GM12878 (cell line): Measurements from ENCODE around the gene DSC3.

Experiments used
- BCL11A ChIP-seq: IDR thresholded peaks from 2 replicates; pipeline ENCODE4 v1.6.1; 2011; ENCODE audit warnings: low read depth, low read length
- EGR1 ChIP-seq, 2 experiments: IDR thresholded peaks; 1 replicate in 1 of 2; 2 replicates in 1 of 2; pipeline ENCODE4 v1.6.1; 2011 to 2012; ENCODE audit warnings: low read depth in 2 of 2, low read length in 2 of 2, borderline replicate concordance in 1 of 2, mild to moderate bottlenecking in 1 of 2, moderate library complexity in 1 of 2
- EZH2 ChIP-seq: IDR thresholded peaks from 2 replicates; pipeline ENCODE4 v1.6.1; 2012; ENCODE audit warnings: low read depth, mild to moderate bottlenecking, control low read depth, inconsistent platforms, low read length, borderline replicate concordance; ENCODE audit not compliant: control insufficient read depth
- TBL1XR1 ChIP-seq: IDR thresholded peaks from 2 replicates; pipeline ENCODE4 v1.6.1; 2012; ENCODE audit warnings: low read depth, low read length, improper control_type of control experiment
- ZNF24 ChIP-seq: fragments of 450-650 bp; IDR thresholded peaks from 2 replicates; pipeline ENCODE4 v1.6.1; 2017; ENCODE audit warnings: antibody characterized with exemption, mild to moderate bottlenecking
- ZNF384 ChIP-seq: IDR thresholded peaks from 2 replicates; pipeline ENCODE4 v1.6.1; 2012; ENCODE audit warnings: low read depth, mild to moderate bottlenecking, low read length, improper control_type of control experiment, borderline replicate concordance
- TF ChIP-seq, protein P1 (sequence below), 3 experiments: IDR thresholded peaks in 2 of 3; conservative IDR thresholded peaks in 1 of 3; 2 replicates each; pipeline ENCODE4 v1.5.1; 2011; ENCODE audit warnings: low read depth in 3 of 3, low read length in 3 of 3, mild to moderate bottlenecking in 3 of 3, control low read depth in 2 of 3, moderate library complexity in 2 of 3, inconsistent platforms in 1 of 3, mixed read lengths in 1 of 3; ENCODE audit not compliant: control insufficient read depth in 2 of 3, insufficient read depth in 1 of 3; ENCODE audit errors: extremely low read depth in 1 of 3
- TF ChIP-seq, protein P2 (sequence below): fragments of 450-650 bp; IDR thresholded peaks from 2 replicates; pipeline ENCODE4 v1.6.1; 2017; ENCODE audit warnings: mild to moderate bottlenecking, moderate library complexity
- TF ChIP-seq, protein P3 (sequence below): fragments of 450-650 bp; IDR thresholded peaks from 2 replicates; pipeline ENCODE4 v1.6.1; 2017; ENCODE audit warnings: low read depth, mild to moderate bottlenecking, moderate library complexity
- TF ChIP-seq, protein P4 (sequence below): fragments of 450-650 bp; IDR thresholded peaks from 2 replicates; pipeline ENCODE4 v1.6.1; 2017; ENCODE audit warnings: mild to moderate bottlenecking, low read depth, inconsistent platforms; ENCODE audit not compliant: poor library complexity, severe bottlenecking

DNA sequence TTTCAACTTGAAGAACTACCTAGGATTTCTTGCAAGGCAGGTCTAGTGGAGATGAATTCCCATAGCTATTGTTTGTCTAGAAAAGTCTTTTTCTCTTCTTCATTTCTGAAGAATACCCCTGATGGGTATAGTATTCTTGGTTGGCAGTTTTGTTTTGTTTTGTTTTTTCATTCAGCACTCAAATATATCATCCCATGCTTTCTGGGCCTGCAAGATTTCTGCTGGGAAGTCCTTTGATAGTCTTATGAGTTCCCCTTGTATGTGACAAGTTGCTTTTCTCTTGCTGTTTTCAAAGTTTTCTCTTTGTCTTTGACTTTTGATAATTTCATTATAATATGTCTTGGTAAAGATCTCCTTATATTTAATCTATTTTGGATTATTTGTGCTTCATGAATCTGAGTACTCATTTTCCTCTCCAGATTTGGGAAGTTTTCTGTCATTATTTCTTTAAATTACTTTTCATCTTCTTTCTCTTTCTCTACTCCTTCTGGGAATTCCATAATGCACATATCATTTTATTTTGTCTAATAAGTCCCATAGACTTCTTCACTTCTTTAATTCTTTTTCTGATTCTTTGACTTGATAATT is 101.5 kb downstream of the DSC3 start:
- TF ChIP-seq, protein P1, sequence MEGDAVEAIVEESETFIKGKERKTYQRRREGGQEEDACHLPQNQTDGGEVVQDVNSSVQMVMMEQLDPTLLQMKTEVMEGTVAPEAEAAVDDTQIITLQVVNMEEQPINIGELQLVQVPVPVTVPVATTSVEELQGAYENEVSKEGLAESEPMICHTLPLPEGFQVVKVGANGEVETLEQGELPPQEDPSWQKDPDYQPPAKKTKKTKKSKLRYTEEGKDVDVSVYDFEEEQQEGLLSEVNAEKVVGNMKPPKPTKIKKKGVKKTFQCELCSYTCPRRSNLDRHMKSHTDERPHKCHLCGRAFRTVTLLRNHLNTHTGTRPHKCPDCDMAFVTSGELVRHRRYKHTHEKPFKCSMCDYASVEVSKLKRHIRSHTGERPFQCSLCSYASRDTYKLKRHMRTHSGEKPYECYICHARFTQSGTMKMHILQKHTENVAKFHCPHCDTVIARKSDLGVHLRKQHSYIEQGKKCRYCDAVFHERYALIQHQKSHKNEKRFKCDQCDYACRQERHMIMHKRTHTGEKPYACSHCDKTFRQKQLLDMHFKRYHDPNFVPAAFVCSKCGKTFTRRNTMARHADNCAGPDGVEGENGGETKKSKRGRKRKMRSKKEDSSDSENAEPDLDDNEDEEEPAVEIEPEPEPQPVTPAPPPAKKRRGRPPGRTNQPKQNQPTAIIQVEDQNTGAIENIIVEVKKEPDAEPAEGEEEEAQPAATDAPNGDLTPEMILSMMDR (IDR thresholded peaks at IDR 0.05 in 2 of 3, conservative IDR thresholded peaks at IDR 0.05 in 1 of 3; ENCODE audit: control insufficient read depth in 2 of 3, extremely low read depth in 1 of 3, insufficient read depth in 1 of 3, low read depth in 3 of 3, low read length in 3 of 3), result no peak
- TF ChIP-seq EGR1 (IDR thresholded peaks at IDR 0.05; ENCODE audit: borderline replicate concordance in 1 of 2, low read depth in 2 of 2, low read length in 2 of 2) (no peak), TBL1XR1 (no peak), ZNF24 (no peak), BCL11A (no peak), ZNF384 (no peak), EZH2 (no peak)
- TF ChIP-seq, protein P2, sequence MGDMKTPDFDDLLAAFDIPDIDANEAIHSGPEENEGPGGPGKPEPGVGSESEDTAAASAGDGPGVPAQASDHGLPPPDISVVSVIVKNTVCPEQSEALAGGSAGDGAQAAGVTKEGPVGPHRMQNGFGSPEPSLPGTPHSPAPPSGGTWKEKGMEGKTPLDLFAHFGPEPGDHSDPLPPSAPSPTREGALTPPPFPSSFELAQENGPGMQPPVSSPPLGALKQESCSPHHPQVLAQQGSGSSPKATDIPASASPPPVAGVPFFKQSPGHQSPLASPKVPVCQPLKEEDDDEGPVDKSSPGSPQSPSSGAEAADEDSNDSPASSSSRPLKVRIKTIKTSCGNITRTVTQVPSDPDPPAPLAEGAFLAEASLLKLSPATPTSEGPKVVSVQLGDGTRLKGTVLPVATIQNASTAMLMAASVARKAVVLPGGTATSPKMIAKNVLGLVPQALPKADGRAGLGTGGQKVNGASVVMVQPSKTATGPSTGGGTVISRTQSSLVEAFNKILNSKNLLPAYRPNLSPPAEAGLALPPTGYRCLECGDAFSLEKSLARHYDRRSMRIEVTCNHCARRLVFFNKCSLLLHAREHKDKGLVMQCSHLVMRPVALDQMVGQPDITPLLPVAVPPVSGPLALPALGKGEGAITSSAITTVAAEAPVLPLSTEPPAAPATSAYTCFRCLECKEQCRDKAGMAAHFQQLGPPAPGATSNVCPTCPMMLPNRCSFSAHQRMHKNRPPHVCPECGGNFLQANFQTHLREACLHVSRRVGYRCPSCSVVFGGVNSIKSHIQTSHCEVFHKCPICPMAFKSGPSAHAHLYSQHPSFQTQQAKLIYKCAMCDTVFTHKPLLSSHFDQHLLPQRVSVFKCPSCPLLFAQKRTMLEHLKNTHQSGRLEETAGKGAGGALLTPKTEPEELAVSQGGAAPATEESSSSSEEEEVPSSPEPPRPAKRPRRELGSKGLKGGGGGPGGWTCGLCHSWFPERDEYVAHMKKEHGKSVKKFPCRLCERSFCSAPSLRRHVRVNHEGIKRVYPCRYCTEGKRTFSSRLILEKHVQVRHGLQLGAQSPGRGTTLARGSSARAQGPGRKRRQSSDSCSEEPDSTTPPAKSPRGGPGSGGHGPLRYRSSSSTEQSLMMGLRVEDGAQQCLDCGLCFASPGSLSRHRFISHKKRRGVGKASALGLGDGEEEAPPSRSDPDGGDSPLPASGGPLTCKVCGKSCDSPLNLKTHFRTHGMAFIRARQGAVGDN, result no peak
- TF ChIP-seq, protein P3, sequence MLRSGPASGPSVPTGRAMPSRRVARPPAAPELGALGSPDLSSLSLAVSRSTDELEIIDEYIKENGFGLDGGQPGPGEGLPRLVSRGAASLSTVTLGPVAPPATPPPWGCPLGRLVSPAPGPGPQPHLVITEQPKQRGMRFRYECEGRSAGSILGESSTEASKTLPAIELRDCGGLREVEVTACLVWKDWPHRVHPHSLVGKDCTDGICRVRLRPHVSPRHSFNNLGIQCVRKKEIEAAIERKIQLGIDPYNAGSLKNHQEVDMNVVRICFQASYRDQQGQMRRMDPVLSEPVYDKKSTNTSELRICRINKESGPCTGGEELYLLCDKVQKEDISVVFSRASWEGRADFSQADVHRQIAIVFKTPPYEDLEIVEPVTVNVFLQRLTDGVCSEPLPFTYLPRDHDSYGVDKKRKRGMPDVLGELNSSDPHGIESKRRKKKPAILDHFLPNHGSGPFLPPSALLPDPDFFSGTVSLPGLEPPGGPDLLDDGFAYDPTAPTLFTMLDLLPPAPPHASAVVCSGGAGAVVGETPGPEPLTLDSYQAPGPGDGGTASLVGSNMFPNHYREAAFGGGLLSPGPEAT, result no peak
- TF ChIP-seq, protein P4, sequence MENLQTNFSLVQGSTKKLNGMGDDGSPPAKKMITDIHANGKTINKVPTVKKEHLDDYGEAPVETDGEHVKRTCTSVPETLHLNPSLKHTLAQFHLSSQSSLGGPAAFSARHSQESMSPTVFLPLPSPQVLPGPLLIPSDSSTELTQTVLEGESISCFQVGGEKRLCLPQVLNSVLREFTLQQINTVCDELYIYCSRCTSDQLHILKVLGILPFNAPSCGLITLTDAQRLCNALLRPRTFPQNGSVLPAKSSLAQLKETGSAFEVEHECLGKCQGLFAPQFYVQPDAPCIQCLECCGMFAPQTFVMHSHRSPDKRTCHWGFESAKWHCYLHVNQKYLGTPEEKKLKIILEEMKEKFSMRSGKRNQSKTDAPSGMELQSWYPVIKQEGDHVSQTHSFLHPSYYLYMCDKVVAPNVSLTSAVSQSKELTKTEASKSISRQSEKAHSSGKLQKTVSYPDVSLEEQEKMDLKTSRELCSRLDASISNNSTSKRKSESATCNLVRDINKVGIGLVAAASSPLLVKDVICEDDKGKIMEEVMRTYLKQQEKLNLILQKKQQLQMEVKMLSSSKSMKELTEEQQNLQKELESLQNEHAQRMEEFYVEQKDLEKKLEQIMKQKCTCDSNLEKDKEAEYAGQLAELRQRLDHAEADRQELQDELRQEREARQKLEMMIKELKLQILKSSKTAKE, result no peak
